MV-4-11 (cell line): Measurements from ENCODE around the gene KCNK18.

ENCODE experiments used
- DNase-seq: peaks from one replicate; lab custom pipeline; 2025; lab: John Stamatoyannopoulos, UW

KCNK18 gene

DNA sequence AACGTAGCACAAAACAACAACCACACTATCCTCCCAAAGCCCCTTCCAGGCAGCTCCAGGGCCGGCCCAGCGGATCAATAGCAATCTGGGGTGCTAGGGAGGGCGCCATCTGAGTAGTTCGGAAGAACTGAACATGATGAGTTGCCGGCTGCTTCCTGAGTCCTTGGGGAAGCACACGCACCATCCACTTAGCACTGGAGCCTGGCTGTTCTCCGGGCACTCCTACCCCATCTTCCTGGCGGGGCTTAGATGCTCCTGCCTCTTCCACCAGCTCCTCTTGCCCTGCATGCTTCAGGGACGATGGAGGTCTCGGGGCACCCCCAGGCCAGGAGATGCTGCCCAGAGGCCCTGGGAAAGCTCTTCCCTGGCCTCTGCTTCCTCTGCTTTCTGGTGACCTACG is at the start of gene KCNK18:
KCNK18 (plus strand) TSS at position 301 of the 400 bp plus-strand sequence; CDS start at position 301, 0 bp downstream.
- DNase-seq: no peak

- no peak for DNase-seq
These were observed 49.0 kb upstream of the KCNK18 start for GRCh38 chr10:117148284-117148683.

- DNase-seq: no peak
These were observed 44.6 kb upstream of the KCNK18 start for GRCh38 chr10:117152668-117153067.

GRCh38 chr10:117158297-117158696 is 39.0 kb upstream of the KCNK18 start:
- DNase-seq: no peak

DNA sequence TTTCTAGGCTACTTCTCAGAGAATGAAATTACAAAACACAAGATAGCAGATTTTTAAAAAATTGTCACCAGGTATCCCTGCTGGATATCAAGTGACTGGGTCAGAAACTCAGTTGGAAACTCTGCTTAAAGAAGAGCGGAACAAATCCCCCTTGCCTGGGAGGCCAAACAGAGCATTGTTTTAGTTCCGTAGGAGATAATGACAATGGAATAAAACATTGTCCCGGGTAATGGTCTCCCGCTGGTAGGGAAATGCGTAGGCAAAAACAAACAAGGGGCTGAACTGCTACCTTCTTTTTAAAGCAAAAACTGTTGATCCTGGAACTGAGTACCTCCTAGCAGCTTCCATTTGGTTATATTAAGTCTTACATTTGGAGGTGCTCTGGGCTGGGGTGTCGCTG is 37.9 kb upstream of the KCNK18 start:
- no peak for DNase-seq

DNA sequence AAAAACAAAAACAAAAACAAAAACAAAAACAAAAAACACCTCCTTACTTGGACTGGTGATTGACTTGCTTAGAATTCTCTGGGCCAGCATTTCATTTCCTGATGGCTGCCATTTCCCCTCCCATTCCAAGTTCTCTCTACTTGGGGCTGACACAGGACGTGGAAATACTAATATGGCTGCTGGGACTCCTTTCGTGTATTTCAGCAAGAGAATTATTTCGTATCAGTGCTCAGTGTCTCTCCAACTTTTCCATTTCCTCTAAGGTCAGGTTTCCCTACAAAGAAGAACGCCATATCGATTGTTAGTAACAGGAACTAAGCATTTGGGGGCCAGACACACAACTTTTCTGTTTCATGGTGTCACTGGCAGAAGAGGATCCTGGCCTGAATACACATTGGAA is 36.7 kb upstream of the KCNK18 start:
- DNase-seq: no peak

- DNase-seq: no peak
These were observed 35.8 kb upstream of the KCNK18 start for GRCh38 chr10:117161386-117162033.

- DNase-seq: no peak
These were observed 34.9 kb upstream of the KCNK18 start for GRCh38 chr10:117162093-117163060.

DNA sequence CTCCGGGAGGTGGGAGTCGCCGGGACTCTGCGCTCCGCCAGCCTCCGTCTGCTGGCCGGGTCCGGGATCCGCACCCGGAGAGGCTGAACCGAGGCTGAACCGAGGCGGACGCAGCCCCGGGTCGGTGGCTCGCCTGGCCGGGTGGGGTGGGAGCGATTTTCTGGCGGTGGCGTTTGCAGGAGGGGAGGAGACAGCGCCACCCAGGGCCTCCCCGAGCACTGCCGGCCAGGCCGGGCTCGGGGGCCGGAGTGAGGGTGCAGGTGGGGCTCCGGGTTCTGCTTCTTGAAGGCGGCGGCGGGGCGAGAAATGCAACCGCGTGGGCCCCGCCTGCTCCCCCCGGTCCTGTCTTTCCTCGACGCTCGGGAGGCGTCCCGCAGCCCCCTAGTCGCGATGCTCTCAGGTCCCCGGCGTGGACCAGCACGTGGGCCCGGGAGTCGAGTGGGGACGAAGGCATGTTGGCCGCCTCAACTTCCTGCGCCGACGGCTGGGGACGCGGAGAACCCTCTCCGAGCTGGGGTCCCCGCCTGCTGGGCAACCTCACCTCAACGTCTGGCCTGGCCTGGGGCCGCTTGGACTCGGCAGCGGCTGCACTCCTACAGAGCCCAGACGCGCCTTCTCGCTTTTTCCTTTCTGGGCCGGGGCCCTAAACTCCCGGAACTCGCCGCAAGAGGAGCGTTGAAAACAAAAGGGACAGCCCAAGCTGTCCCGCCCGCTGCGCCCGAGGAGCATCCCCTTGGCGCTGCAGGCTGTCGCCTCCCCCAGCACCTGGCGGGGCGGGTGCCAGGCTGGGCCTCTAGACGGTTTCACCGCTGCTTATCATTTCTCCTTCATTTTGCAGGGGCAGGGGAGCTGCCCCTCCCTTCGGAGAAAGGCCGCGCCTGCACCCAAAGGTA is 34.0 kb upstream of the KCNK18 start:
- no peak for DNase-seq

GRCh38 chr10:117163954-117164548 is 33.2 kb upstream of the KCNK18 start:
- no peak for DNase-seq

GRCh38 chr10:117164592-117165537 is 32.4 kb upstream of the KCNK18 start:
- no peak for DNase-seq

GRCh38 chr10:117165538-117166417 is 31.5 kb upstream of the KCNK18 start:
- DNase-seq: no peak

- no peak for DNase-seq
These were observed 30.6 kb upstream of the KCNK18 start for GRCh38 chr10:117166418-117167345.

DNA sequence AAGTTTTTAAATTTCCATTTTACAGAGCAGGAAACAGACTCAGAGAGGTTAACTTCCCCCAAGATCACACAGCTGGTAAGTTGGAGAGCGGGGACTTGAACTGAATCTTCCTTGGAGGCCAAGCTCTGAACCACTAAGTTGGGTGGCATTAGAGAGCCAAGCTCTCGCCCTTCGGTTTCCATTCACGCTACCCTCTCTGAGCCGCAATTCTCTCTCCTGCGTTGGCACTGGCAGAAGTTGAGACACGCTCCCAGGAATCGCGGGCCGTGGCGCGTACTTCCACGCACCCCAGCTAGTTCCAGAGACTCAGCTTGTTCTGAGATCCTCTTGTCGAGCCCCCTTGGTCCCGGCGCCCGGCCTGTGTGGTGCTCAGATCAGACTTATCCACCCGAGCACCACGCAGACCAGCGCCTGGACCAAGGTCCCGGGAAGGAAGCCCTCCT is 29.9 kb upstream of the KCNK18 start:
- no peak for DNase-seq

- DNase-seq: peak; percentile 20
These were observed 29.3 kb upstream of the KCNK18 start for GRCh38 chr10:117167789-117168674.

DNA sequence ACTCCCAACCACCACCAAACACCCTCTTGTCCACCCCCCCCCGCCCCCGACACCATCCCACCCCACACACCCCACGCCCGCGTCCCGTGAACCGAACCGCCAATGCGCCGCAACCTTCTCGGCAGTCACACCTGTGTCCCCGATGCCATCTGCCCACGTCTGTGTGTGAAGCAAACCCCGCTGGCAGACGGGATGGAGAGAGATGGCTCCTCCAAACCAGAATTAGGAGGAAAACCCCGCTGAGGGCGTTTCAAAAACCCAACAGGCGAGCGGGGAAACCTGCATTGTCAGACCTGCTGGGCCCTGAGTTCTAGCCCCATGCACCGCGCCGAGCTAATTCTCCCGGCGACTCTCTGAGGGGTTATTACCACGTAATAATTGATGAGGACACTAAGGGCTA is 28.6 kb upstream of the KCNK18 start:
- no peak for DNase-seq

DNA sequence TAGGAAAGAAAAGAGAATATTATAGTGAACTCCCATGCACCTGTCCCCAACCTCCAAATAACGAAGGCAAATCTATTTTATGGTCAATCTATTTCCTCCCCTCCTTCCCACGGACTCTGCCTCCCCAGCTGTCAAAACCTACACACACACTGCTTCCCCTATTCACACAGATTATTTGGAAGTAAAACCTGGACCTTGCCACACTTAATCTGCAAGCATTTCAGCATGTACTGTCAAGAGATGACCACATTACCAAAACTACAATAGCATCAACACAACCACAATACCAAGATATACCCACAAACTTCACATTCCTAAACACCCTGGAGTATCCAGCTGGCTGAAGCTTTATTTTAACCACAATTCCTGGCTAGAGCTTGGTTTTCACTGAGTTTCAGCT is 27.8 kb upstream of the KCNK18 start:
- DNase-seq: no peak
